NCI-H2171 (cell line): ENCODE measurements around the gene ARHGEF18.
"Not testable (repeated sequence)": the region's sequence is repeated elsewhere in the genome, so short reads cannot be mapped to it uniquely, and the experiment has no call there.

ENCODE experiments used
- DNase-seq: peaks from one replicate; lab custom pipeline; 2025; lab: John Stamatoyannopoulos, UW

The ARHGEF18 gene

DNA sequence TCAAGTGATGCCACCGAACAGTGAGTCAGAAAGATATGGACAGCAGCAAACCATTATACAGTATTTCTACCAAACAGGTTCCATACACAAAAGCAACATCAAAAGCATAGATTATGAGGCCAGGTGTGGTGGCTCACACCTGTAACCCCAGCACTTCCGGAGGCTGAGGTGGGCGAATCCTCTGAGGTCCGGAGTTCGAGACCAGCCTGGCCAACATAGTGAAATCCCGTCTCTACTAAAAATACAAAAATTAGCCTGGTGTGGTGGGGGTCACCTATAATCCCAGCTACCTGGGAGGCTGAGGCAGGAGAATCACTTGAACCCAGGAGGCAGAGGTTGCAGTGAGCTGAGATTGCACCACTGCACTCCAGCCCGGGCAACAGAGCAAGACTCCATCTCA lies 1.7 kb upstream of the ARHGEF18 start:
- DNase-seq: not testable (repeated sequence)

DNA sequence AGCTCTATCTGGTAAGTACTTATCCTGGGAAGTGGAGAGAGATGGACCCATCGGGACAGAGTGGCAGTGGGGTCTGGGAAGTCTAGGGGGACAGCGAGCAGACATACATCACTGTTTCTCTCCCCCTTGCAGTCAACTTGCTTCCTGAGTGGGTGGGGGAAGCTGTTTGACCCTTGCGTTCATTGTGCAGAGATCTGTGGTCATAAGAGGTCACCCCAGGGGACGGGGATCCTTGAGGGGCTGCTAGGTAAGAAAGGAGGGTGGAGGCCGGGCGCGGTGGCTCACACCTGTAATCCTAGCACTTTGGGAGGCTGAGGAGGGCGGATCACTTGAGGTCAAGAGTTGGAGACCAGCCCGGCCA lies 474 bp downstream of the ARHGEF18 start:
- no peak for DNase-seq

DNA sequence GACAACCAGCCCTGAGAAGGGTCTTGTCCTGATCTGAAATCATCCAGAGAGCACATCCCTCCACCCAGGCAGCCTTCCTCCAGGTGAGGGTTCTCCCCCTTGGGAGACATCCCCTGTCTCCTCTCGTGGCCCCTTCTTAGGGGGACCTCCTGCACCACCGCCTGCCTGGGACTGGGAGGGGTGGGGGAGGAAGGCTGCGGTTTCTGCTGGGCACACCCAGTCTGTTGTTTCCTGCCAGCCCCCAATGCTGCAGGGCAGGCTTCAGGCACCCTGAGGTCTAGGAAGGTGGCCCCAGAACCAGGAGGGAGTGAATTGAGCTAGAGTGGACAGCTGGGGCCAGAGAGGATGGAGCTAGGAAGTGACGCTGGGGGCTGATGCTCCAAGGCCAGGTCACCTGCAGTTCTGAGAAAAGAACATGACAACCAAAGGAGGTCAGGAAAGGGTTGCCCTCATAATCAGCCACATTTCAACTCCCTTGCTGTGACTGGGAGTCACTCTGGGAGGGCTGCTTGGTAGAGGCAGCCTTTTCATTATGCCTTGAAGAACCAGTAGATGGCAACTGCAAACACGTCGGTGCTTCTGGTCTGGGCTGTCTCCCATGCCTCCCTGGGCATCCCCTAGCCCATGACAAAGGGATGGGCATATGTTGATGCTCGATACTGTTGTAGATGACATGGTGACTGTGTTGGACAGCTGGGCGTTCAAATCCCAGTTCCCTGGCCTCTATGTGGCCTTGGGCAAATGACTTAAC lies 1.4 kb downstream of the ARHGEF18 start:
- no peak for DNase-seq

DNA sequence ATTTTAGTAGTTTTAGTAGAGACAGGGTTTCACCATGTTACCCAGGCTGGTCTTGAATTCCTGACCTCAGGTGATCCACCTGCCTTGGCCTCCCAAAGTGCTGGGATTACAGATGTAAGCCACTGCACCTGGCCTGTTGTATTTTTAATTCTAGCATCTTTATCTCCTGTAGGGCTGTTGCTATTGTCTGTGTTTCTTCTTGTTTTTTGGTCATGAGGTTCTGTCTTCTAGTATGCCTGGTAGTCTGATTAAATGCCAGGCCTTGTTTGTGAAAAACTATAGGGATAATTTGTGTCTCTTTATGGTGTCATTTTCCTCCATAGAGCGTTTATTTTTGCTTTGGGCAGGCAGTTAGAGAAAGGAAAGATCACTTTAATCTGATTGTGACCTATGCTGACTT lies 3.1 kb downstream of the ARHGEF18 start:
- DNase-seq: no peak

DNA sequence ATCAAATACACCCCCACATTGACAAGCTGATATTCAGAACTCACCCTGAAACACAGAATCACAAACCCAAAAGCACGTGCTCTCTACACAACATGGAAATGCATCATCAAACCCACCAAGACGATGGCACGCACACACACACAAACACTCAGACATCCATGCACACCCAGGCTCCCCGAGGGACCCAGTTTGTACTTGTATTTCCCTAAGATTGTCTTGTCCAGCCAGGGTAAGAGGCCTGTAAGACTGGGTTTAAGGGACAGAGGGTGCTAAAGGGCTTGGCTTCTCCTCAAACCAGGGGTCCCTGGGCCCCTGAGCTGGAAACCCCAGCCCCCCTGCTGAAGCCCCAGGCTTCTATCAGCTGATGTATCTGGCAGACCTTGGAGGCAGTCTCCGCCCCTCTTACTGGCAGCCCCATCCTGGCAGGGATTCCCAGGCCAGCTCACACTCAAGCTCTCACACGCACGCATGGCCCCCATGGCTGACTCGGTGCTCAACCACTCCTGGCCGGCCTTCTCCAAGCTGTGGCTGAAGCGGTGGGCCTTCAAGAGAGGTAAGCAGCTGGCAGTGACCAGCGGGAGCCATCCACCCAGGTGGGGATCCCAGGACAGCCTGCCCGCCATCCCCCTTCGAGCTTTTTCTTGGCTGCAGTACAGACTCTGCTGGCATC lies 6.5 kb downstream of the ARHGEF18 start:
- no peak for DNase-seq

DNA sequence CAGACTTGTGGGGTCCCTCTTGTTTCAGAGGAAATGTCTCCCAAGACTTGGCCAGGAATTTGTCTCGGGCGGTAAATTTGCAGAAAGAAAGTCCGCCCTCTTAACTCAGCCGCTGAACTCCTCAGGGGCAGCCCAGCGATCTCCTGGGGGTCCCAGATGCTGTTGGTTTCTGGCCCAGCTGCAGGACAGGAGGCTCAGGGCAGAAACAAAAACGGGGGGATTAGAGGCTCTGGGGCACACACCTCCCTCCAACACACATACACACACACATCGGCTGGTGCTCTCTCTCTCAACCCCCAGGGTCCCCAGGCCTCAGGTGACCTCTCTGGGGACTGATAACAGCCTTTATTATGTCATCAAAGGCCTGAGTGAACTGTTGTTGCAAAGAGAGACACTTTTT lies 7.1 kb downstream of the ARHGEF18 start:
- DNase-seq: no peak

DNA sequence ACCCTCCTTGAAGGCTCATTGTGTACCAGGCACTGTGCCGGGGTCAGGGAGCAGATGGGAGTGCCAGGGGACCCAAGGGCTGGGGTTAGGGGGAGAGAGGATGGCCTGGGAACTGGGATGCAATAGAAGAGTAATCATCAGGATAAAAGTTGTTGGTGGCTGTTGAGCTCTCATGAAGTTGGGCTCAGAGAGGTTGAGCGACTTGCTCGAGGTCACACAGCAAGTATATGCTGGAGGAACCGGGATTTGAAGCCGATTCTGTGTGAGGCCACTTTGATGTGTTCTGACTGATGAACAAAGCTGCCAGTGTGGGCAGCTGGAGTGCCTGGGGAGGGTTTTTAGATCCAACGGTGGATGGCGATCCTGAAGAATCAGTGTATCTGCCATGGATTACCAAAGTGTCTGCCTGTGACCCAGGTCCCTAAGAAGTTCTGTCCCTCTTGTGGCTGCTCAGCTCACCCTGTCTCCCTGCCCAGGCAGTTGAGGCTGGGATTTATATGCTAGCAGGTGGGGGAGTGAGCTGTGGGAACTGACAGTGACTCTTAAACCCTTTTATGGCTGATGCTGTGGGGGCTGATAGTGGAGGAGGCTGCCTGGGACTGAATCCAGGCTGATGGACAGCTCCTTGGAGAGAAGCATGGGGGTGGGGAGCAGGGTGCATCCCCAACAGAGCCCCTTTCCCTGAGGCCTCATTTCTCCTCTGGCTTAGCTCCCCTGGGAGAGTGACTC lies 8.3 kb downstream of the ARHGEF18 start:
- no peak for DNase-seq

DNA sequence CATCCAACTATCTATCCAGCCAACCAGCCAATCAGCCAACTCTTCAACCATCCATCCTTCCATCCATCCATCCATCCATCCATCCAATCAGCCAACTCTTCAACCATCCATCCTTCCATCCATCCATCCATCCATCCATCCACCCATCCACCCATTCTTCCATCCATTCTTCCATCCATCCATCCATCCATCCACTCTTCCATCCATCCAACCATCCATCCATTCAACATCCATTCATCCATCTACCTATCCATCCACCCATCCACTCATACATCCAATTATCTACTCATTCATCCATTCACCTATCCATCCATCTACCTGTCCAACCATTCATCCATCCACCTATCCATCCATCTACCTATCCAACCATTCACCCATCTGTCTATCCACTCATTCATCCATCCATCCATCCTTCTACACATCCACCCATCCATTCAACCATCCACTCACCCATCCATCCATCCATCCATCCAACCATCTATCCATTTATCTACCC lies 9.4 kb downstream of the ARHGEF18 start:
- no peak for DNase-seq

DNA sequence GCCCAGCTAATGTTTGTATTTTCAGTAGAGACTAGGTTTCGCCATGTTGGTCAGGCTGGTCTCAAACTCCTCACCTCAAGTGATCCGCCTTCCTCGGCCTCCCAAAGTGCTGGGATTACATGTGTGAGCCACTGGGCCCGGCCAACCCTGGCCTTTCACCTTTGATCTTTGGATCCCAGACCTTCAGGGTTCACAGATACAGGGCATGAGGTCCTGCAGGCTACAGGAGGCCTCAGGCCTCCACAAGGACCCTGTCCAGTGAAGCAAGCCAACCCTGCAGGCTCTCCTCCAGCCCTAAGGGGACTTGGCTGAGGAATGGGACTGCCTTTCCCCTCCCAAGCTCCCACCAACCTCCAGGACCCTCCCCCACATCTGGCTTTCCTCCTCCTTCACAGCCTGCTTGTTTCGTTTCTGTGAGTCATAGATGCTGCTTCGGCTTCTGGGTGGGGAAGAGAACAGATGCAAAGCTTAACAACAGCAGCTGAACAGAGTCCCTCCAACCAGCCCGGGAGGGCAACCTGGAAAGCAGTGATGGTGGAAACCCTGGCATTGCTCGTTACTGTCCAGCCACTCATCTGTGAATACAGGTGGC lies 11.8 kb downstream of the ARHGEF18 start:
- no peak for DNase-seq

DNA sequence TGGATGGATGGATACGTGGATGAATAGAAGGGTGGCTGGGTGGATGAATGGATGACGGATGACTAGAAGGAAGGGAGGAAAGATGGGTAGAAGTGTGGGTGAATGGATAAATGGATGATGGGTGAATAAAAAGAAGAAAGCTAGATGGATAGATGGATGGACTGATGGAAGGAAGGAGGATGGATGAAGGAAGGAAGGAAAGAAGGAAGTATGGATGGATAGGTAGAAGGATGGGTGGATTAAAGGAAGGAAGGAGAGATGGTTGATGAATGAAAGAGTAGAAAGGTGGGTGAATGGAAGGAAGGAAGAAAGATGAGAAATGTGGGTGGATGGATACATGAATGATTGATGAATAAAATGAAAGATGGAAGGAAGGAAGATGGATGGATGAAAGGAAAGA lies 14.5 kb downstream of the ARHGEF18 start:
- no peak for DNase-seq

DNA sequence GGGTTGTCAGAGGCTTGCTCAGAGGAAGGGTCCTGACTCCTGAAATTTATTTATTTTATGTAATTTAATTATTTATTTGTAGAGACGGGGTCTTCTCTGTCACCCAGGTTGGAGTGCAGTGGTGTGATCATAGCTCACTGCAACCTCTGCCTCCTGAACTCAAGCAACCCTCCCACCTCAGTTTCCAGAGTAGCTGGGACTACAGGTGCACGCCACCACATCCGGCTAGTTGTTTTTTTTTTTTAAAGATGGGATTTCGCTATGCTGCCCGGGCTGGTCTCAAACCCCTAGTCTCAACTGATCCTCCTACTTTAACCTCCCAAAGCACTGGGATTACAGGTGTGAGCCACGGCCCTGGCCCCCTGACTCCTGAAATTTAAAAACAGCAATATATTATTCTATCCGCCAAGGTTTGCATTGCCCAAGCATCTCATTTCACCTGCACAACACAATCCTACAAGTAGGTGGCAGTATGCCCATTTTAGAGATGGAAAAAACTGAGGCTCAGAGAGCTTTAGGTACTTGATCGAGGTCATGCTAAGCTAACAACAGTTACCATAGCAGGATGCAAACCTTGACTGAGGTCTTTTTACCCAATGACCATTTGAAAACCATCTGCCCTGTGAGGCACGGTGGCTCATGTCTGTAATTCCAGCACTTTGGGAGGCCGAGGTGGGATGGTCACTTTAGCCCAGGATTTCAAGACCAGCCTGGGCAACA lies 18.1 kb downstream of the ARHGEF18 start:
- peak; percentile 16 for DNase-seq

DNA sequence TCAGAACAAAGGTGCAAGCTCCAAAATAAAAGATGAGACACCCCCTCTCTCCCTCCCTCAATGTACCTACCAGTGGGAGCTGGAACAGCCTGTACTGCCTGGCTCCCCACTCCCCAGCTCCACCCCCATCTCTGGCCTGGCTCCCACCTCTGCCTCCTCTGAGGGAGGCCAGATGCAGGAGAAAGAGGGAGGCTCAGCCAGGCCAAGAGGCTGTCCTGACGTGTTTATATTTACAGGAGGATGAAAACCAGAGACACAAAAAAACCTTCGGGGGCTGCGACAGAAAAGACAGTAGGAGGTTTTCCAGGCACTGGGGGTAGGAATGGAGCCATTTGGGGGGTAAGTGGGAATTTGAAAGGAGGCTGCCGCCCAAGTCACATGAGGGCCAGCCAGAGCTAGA lies 19.7 kb downstream of the ARHGEF18 start:
- DNase-seq: no peak

DNA sequence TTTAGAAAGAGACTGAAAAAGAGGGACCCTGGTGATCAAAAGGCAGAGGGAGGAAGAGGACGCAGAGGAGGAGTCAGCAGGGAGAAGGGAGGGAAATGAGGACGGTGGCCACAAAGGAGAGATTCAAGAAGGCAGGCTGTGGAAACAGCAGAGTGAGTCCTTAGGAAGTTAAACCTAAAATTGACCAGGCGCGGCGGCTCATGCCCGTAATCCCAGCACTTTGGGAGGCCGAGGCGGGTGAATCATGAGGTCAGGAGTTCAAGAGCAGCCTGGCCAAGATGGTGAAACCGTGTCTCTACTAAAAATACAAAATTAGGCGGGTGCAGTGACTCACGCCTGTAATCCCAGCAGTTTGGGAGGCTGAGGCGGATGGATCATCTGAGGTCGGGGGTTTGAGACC lies 20.1 kb downstream of the ARHGEF18 start:
- not testable (repeated sequence) for DNase-seq

DNA sequence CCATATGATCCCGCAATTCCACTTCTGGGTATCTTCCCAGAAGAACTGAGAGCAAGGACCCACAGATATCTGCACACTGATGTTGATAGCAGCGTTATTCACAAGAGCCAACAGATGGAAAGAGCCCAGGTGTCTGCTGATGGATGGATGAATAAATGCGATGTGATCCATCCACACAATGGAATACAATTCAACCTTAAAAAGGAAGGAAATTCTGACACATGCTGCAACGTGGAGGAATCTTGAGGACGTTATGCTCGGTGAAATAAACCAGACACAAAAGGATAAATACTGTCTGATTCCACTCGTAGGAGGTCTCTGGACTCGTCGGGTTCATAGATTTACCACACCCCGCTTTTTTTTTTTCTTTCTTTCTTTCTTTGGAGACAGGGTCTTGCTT lies 21.8 kb downstream of the ARHGEF18 start:
- DNase-seq: no peak

DNA sequence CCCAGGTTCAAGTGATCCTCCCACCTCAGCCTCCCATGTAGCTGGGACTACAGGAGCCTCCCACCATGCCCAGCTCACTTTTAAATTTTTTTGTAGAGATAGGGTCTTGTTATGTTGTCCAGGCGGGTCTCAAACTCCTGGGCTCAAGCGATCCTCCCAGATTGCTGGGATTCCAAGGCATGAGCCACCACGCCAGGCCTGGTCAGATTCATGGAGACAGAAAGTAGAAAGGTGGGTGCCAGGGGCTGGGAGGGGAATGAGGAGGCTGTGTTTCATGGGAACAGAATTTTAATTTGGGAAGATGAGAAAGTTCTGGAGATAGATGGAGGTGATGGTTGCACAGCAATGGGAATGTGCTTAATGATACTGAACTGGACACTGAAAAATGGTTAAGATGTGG lies 22.3 kb downstream of the ARHGEF18 start:
- no peak for DNase-seq

DNA sequence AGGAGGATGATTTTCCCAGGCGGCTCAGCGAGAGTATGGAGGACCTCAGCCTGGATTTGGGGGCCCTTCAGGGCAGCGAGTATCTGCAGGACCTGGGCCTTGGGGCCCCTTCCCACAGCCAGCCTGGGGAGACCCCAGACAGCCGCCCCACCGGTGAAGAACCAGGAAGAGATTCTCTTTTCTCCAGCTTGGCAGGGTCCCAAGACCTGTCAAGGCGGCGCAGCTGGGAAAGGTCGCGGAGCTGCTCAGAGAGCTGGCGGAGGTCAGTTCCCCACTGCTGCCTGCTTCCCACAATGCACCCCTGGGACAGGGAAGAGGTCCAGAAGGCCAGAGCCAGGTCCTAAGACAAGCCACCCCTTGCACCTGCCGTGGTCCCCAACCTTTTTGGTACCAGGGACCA lies 24.1 kb downstream of the ARHGEF18 start:
- DNase-seq: no peak

DNA sequence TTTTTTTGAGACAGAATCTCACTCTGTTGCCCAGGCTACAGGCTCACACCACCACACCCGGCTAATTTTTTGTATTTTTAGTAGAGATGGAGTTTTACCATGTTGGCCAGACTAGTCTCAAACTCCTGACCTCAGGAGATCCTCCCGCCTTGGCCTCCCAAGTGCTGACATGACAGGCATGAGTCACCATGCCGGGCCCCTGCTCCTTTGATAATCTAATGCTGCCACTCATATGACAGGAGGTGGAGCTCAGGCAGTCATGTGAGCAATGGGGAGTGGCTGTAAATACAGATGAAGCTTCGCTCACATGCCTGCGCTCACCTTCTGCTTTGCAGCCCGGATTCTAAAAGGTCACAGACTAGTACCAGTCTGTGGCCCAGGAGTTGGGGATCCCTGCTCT lies 25.1 kb downstream of the ARHGEF18 start:
- DNase-seq: no peak

DNA sequence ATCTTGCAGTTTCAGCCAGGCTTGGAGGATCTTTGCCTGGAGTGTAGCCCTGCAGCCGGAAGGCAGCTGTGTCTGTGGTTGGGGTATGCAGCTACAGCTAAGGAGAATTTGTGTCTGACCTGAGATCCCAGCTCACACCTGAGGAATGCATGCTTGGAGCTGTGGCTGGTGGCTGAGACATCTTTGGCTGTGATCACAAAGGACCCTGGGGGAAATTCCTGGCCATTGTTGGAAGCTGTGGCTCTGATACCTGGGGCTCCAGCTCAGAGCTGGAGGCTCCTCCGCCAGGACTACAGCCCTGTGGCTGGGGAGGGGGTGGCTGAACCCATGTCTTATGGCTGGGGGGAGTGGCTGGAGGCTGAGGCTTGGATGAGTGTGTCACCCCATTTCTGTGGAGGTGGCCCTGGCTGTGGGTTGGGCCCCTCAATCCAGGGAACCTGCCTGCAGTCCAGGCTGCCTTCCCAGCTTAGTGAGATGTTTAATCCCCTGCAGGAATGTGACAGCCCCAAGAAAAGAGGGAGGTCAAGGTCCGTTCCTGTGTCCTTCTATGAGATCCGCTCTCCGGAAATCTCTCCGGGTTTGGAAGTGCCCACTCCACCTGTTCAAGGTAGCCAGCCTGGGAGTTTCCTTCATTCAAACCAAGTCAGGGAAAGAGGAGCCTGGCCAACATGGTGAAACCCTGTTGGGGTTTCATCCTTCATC lies 27.6 kb downstream of the ARHGEF18 start:
- DNase-seq: no peak

DNA sequence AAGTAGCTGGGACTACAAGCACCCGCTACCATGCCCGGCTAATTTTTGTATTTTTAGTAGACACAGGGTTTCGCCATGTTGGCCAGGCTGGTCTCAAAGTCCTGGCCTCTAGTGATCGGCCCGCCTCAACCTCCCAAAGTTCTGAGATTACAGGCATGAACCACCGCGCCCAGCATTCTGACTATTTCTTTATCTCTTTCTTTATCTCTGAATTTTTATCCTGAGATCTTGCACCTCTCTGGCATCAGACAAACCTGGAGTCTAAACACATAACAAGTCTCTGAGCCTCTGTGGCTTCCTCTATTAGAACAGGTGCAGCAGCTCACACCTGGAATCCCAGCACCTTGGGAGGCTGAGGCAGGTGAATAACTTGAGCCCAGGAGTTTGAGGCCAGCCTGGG lies 28.5 kb downstream of the ARHGEF18 start:
- DNase-seq: no peak

DNA sequence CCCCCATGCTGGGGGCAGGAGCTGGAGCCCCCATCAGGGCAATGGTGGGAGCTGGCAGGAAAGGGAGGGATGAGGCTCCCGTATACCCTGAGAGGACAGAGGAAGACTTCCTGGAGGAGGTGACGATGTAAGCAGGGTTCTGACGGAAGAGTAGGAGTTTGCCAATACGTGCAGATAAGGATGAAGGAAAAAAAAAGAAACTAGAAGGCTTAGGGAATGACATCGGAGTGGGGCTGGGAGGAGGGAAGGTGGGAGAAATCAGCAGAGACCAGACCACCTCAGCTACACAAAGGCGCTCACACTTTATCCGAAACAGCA lies 32.3 kb downstream of the ARHGEF18 start:
- DNase-seq: no peak

DNA sequence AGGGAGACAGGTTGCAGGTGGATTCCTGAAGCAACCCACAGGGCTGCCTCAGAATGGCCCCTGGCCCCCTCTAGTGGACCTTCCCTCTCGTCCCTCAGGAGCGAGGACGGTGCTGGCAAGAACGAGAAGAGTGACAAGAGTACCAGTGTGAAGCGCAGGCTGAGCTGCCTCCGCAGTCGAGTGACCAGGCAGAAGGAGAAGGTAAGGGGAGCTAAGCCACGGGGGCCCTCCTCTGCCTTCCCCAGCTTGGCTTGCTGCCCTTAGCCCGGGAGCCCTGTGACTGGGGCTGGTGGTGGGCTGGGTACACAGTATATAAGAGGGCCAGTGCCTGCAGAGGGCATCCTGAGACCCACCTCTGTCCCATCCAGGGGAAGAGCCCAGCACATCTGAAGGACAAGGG lies 34.0 kb downstream of the ARHGEF18 start:
- DNase-seq: no peak

DNA sequence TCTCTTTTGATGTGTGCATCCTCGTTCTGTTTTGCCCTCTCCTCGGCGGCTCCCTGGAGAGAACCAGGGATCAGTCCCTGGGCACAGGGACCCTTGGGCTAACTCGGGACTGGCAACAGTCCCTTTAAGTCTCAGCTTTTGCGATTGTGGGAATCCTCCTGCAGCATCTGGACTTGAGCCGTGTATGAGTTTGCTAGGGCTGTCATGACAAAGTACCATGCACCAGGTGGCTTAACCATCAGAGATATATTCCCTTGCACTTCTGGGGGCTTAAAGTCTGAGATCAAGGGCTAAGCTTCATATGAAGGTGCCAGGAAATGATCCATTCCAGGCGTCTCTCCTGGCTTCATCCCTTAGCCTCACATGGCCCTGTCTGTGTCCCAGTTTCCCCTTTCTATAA lies 34.5 kb downstream of the ARHGEF18 start:
- DNase-seq: no peak
